Inflammatory macrophage (primary cell): ENCODE data around the gene ST6GALNAC2.
A peak's percentile ranks its signal among the peaks of the same experiment; 100 is the strongest.
"Not testable (repeated sequence)": the region's sequence is repeated elsewhere in the genome, so short reads cannot be mapped to it uniquely, and the experiment has no call there.

Source experiments
- DNase-seq, 2 donors: peaks; one replicate each; pipeline ENCODE4 v3.0.0-alpha.2; 2020 to 2022
- total RNA-seq, 18 experiments: gene quantifications; one replicate each; lab custom pipeline; 2026; ENCODE audit warnings: mixed read lengths in 6 of 18, inconsistent platforms in 2 of 18; lab: John Stamatoyannopoulos, UW

Gene ST6GALNAC2
- 3.0 to 9.1 (median 5.1) reads per million in 18 experiments for total RNA-seq

DNA sequence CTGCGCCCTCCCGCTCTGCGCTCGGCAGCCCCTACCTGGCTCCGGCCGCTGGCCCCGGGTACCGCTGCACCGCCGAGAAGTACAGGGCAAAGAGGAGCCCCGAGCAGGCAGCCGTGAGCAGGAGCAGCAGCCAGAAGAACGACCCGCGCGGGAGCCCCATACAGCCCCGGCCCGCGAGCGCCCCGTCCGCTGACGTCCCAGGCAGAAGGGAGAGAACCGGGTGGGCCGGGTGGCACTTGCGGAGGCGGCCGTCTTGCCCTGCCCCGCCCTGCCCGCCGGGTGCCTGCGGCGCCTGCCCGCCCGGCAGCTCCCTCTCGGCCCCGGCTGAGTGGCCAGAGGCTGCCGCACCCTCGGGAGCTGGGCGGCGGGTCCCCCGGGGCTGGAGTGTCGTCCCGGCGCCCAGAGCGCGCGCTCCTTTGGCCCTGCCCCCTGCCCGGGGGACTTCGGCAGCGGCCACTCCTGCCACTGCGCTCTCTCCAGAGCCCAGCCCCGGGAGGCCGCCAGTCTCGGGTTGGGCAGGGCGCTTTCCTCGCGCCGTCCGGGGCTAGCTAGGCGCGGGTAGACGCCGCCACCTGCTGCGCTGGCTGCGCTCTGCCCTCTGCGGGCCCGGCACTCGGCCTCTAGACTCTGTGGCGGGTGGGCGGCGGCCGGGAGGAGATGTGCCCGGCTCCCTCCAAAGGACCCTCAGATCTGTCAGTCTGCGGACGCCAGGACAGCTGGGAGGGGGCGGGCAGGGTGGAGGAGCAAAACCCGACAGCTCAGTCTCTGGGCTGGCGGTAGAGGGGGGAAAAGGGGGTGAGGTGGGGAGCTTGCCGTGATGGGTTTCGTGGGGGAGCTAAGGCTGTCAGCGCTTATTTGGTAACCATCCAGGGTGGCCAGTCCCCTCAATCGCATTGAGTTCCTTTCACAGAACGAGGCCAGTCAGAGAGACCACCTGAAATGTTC, at the start of gene ST6GALNAC2:
Gene ST6GALNAC2 (minus strand): TSS at position 212 of the 945 bp plus-strand sequence. CDS start 52 bp downstream, at position 160.
- DNase-seq, result peak; percentile 65 to 75

GRCh38 chr17:76635039-76635438, 49.4 kb upstream of the ST6GALNAC2 start:
- DNase-seq, result no peak

GRCh38 chr17:76633628-76634328, 48.1 kb upstream of the ST6GALNAC2 start:
- DNase-seq, result no peak

DNA sequence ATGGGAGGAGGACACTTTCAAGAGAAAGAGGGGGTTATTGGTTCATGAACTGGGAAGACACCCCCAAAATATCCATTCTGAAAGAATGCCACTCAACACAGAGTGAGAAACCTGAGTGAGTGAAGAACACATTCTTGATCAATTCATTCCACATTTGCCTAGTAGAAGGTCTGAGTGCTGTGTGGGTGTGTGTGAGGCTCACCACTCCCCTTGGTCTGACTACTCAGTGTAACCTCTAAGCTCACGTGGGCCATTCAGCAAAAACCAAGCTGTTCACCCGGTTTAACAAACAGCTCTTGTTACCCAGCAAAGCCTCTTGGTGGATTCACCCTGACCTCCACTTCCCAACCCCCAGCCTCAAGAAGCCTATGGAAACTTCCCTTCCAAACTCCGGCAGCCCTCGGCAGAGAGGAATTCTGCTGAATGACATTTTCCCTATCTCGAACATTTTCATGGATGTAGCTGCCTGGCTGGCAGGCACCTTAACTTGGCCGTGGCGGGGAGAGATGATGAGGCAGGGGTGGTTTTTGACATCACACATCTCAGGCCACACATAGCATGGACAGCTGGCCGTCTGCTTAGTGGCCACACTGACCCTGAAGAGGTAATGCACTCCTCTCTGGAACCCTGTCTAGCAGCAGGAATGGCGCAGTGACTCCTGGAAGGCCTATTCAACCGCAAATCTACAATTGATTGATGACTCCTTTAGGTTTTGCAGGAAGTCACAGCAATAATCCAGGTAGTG, 46.3 kb upstream of the ST6GALNAC2 start:
- DNase-seq, result no peak

DNA sequence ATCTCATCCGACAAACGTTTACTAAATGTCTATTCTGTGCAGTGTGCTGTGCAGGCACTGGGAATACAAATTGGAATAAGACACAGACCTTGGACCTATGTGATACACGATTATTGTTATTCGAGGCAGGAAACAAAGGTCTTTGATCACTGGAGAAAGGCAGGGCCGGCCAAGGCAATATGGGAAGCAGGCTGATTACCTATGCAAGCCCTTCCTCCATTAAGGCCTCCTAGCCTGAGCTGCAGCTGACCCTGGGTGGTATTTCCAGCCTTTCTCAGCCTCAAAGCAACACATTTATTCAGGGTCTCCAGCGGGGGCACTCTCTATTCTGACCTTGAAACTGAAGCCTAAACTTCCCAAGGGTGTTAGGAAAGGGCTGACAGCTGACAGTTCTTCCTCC, 44.5 kb upstream of the ST6GALNAC2 start:
- no peak for DNase-seq

- DNase-seq, result no peak
Measured at GRCh38 chr17:76627510-76627909, 41.9 kb upstream of the ST6GALNAC2 start.

- DNase-seq, result no peak
Measured at GRCh38 chr17:76626442-76626841, 40.8 kb upstream of the ST6GALNAC2 start.

DNA sequence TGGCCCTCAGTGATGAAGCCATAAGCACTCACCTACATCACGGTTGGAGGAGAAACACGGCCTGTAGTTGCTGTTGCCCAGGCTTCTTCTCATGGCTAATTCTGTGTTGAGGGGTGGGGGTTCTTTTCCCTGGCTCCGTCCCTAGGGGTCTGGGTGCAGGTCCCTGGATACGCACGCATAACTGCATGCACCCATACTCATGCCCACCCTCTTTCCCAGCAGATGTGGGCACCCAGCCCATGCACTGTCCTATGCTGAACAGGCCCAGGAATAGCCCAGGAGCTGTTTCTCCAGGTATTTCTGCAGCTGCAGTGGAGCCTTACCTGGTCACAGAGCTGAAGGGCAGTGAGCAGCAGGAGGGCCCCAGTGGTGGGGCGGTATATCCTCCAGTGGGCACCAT, 39.8 kb upstream of the ST6GALNAC2 start:
- DNase-seq, result no peak

DNA sequence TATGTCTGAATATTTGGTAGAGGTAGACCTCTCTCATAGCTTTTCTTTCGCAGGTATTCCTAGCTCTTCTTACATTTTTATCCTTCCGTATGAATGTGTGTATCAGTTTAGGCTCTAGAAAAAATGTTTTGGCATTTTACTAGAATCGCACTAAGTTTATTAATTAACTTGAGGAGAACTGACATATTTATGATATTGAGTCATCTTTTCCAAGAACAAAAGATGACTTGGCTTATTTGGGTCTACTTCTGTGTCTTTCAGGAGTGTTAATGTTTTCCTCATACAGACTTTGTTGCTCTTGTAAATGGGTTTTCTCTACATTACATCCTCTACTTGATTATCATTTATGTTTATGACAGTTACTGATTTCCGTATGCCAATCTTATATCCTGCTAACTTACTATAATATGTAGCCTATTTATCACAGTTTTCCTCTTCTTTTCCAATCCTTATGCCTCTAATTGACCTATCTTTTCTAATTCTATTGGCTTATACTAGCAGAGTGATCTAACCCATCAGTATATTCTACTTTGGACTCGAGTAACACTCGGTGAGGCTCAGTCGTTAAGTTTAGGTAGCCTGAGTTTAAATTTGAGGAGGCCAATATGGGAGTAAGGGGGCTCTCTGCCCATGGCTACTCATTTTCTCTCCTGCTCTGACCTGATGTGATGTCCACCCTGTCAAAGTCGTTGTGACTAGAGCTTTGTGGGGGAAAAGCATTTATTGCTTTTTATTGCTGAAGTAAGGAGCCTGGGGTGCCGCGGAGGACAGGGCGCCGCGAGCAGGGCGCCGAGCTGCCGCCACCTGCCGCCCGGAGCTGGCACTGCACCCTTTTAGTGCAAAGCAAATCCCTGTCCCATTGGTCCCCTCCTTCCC, 37.8 kb upstream of the ST6GALNAC2 start:
- DNase-seq, result peak; percentile 71 to 74

DNA sequence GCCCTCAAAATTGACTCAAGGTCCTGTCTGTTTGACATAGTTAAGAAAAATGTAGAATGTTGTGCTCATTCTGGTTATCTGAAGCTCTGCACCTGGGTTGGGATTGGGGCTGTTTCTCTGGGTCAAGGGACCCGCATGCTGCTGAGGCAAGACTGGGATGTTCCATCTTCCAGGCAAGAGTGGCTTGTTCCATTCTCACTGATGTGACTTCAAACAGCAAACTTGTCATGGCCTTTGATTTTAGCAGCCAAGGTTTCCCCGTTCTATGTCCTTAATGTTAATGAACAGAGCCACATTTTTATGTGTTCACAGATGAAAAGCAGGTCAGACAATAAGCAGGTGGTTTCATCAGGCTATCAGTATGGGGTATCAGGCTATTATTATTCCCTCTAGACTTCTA, 32.2 kb upstream of the ST6GALNAC2 start:
- DNase-seq, result no peak

- DNase-seq, result no peak
Measured at GRCh38 chr17:76614912-76615617, 29.4 kb upstream of the ST6GALNAC2 start.

DNA sequence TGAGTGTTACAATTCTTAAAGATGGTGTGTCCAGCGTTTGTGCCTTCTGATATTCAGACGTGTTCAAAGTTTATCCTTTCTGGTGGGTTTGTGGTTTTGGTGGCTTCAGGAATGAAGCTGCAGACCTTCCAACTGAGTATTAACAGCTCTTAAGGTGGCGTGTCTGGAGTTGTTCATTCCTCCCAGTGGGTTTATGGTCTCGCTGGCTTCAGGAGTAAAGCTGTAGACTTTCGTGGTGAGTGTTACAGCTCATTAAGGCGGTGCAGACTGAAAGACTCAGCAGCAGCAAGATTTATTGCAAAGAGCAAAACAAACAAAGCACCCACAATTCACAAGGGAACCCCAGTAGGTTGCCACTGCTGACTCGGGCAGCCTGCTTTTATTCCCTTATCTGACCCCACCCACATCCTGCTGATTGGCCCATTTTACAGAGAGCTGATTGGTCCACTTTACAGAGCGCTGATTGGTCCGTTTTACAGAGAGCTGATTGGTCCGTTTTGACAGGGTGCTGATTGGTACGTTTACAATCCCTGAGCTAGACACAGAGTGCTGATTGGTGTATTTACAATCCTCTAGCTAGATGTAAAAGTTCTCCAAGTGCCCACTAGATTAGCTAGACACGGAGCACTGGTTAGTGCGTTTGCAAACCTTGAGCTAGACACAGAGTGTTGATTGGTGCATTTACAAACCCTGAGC, 28.6 kb upstream of the ST6GALNAC2 start:
- not testable (repeated sequence) for DNase-seq

DNA sequence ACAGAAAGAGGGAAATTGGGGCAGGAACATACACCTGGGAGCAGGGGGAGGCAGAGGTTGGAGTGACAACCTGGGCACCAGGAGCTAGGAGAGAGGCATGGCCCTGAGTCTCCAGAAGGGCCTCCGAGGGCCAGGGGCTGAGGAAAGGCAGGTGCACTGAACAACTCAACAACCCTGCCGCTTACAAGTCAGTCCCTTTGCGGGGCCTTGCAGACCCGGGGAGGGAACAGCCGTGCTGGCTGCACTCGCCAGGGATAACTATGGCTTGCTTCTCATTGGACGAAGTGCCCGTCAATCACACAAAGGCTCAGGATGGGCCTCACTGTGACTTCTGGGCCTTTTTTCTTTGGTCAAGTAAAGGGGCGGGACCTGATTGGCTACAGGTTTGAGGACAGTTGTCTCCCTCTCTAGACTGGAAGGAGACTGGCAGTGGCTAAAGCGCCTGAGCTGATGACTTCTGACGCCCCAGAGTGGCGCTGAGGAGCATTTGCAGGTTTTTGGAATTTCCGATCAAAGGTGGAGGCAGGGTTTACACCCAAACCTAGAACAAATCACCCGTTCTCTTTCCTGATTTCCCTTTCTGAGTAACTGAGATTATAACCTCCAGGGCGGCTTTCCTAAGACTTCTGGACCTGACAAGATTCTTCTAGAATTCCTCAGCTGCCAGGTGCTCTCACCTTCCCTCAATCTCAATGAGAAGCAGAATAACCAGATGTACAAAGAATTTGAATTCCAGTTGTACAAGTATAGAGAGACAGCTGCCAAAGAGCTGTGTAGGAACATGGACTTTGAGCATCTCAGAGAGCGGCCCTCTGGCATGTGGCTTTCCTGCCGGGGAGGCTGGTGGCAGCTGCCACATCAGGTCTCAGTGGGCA, 27.6 kb upstream of the ST6GALNAC2 start:
- no peak for DNase-seq

GRCh38 chr17:76612465-76612864, 26.8 kb upstream of the ST6GALNAC2 start:
- DNase-seq, result no peak

DNA sequence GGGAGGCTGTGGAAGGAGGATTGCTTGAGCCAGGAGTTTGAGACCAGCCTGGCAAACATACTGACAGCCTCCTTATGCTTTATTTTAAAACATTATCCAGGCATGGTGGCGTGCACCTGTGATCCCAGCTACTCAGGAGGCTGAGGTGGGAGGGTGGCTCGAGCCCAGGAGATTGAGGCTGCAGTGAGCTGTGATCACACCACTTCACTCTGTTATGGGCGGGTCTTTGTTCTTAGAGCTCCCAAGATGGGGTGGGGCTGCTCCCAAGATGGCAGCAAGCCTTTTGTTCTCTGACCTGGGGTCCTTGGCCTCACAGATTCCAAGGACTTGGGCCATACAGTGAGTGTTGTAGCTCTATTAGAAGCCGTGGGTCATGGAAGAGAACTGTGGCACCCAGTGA, 26.1 kb upstream of the ST6GALNAC2 start:
- DNase-seq, result no peak

- peak in 1 of 2 donors; percentile 38 for DNase-seq
Measured at GRCh38 chr17:76611080-76611749, 25.6 kb upstream of the ST6GALNAC2 start.

DNA sequence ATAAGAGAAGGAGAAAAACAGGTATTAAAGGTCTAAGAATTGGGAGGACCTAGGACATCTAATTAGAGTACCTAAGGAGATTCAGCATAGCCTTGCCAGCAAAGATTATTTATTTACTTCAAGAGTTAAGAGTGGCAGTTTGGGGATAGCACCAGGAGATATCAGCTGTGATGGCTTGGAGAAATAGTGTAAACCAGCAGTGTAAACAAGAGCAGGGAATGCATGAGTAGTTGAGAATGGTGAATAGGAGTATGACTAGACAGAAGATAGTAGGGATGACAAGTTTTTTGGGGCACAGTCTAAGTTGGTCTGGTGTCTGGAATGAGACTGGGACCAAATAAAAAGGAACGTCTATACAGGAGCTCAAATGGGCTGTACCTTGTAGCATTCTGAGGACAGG, 21.0 kb upstream of the ST6GALNAC2 start:
- DNase-seq, result not testable (repeated sequence)

DNA sequence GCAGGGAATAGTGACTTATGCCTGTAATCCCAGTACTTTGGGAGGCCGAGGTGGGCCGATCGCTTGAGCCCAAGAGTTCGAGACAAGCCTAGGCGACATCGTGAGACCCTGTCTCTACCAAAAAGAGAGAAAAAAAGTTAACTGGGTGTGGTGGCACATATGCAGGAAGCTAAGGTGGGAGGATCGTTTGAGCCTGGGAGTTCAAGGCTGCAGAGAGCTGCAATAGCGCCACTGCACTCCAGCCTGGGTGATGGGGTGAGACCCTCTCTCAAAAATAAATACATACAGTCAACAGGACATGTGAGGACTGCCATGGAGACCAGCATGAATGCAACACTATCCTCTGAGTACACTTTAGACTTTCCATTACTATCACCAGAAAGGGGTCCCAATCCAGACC, 15.4 kb upstream of the ST6GALNAC2 start:
- DNase-seq, result no peak
